ENCODE data around the gene KCNIP1. TPM values are rescaled to one million over a fixed set of nuclear protein-coding genes. Genes with fewer than 3 reads are reported as not detected.

KCNIP1 gene
- total and polyA plus RNA-seq, 2 experiments from 2014 or later = 0.43 to 0.80 TPM

DNA sequence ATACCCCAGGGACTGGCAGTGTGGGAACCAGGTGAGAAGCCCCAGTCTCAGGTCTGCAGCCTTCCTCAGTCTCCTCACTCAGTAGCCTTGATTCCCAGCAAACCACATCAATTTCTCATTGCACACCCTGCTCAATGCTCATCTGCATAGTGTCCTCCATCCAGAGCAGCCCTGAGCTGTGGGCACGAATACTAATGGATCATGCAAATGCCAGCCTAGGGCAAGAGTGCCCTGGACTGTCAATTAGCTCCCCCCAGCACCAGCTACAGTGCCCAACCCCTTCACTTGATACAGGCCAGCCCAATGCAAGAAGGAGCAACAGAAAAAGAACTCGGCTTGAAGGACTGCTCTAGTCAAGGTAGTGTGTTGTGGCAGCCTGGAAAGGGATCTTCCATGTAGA, 9.8 kb upstream of the KCNIP1 start:
- H3K4me2 ChIP-seq = no peak overlapping the region
- no peak overlapping the region for H2AFZ ChIP-seq
- no peak overlapping the region for H3K4me3 ChIP-seq
- DNase-seq (ENCODE audit: low spot score) = no peak
- H3K4me1 ChIP-seq (ENCODE audit: insufficient read depth) = peaks cover 15% of the 10 kb centered on the region
- H4K20me1 ChIP-seq (ENCODE audit: insufficient read depth, poor library complexity, severe bottlenecking) = no peaks in the 10 kb centered on the region
- H3K27ac ChIP-seq = no peak overlapping the region
- no peaks in the 10 kb centered on the region for H3K36me3 ChIP-seq (replicated peaks; ENCODE audit: insufficient read depth, low read depth)
- no peaks in the 10 kb centered on the region for H3K9me3 ChIP-seq (ENCODE audit: low read depth)
- no peaks in the 10 kb centered on the region for H3K79me2 ChIP-seq
- TF ChIP-seq, protein P1, sequence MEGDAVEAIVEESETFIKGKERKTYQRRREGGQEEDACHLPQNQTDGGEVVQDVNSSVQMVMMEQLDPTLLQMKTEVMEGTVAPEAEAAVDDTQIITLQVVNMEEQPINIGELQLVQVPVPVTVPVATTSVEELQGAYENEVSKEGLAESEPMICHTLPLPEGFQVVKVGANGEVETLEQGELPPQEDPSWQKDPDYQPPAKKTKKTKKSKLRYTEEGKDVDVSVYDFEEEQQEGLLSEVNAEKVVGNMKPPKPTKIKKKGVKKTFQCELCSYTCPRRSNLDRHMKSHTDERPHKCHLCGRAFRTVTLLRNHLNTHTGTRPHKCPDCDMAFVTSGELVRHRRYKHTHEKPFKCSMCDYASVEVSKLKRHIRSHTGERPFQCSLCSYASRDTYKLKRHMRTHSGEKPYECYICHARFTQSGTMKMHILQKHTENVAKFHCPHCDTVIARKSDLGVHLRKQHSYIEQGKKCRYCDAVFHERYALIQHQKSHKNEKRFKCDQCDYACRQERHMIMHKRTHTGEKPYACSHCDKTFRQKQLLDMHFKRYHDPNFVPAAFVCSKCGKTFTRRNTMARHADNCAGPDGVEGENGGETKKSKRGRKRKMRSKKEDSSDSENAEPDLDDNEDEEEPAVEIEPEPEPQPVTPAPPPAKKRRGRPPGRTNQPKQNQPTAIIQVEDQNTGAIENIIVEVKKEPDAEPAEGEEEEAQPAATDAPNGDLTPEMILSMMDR (IDR thresholded peaks at IDR 0.05; ENCODE audit: poor library complexity) = no peak
- TF ChIP-seq EZH2phosphoT487 (IDR thresholded peaks at IDR 0.05; ENCODE audit: low read depth, severe bottlenecking, unreplicated experiment) (no peak), EZH2 (IDR thresholded peaks at IDR 0.05; ENCODE audit: borderline replicate concordance) (no peak)
- H3K9me2 ChIP-seq (replicated peaks; ENCODE audit: insufficient read depth) = no peaks in the 10 kb centered on the region
- no peaks in the 10 kb centered on the region for H3K27me3 ChIP-seq
- WGBS (ENCODE audit: low lambda C conversion rate, missing lambda C conversion rate) = 85% methylated on average over 2 of the region's 2 CpGs

DNA sequence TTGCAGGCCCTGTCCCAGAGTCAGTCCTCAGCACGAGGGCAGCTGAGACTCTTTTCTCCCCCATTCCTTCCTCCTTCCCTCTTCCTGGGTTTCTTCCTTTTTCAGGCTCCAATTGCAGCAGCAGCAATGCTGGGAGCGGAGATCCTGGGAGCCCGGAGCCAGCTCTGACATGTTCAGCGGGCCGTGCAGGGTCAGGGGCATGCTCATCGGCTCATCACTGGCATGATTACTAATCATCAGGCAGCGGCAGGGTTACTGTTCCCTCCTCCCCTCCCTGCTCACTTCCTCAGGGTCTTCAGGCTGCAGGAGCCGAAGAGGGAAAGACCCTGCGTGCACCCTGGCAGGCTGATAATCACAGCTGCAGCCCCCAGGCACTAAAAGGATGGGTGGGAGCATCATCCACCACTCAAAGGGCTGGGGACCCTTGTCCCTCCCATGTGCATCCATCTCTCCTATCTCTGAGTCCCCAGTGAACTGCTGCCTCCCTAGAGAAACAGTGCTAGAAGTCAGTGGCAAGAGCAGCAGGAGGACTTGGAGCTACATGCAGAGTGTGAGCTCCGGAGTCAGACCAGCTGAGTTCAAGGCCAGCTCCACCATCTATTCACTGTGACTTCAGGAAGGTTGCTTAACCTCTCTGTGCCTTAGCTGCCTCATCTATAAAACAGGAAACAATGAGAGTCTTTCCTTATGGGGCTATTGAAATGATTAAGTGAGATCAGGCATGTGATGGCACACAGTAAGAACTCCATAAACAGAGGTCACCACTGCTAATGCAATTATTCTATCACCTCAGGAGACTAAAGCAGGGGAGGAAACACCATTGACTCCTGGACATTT, 7.8 kb upstream of the KCNIP1 start:
- Histone ChIP-seq H3K9me3 (ENCODE audit: low read depth) (no peaks in the 10 kb centered on the region), H3K4me1 (ENCODE audit: insufficient read depth) (peaks cover 15% of the 10 kb centered on the region), H3K79me2 (no peaks in the 10 kb centered on the region), H3K27ac (no peak overlapping the region), H3K9me2 (replicated peaks; ENCODE audit: insufficient read depth) (no peaks in the 10 kb centered on the region), H3K36me3 (replicated peaks; ENCODE audit: insufficient read depth, low read depth) (no peaks in the 10 kb centered on the region), H3K27me3 (no peaks in the 10 kb centered on the region), H3K4me3 (no peak overlapping the region), H4K20me1 (ENCODE audit: insufficient read depth, poor library complexity, severe bottlenecking) (no peaks in the 10 kb centered on the region), H3K4me2 (no peak overlapping the region), H2AFZ (no peak overlapping the region)
- DNase-seq (ENCODE audit: low spot score) = no peak
- TF ChIP-seq EZH2phosphoT487 (IDR thresholded peaks at IDR 0.05; ENCODE audit: low read depth, severe bottlenecking, unreplicated experiment) (no peak), EZH2 (IDR thresholded peaks at IDR 0.05; ENCODE audit: borderline replicate concordance) (no peak)
- TF ChIP-seq, protein P1 (IDR thresholded peaks at IDR 0.05; ENCODE audit: poor library complexity) = no peak
- 84% methylated on average over 9 of the region's 10 CpGs for WGBS (ENCODE audit: low lambda C conversion rate, missing lambda C conversion rate)

DNA sequence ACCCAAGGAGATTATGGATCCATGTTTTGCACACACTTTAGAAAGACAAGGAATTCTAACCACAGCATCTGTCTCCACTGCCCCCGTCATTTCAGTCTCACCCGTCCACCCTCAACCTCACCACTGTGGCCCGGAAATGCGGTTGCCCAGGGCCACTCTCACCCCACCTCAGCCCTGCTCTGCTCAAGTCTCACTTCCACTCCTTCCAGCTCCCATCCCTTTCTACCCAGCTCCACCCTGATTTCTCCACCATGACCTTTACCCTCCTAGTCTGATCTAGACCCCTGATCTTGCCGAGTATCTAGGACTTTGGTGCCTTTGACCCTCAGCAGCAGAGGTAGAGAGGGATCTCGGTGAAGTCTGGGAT, 7.2 kb upstream of the KCNIP1 start:
- Histone ChIP-seq H3K9me3 (ENCODE audit: low read depth) (no peaks in the 10 kb centered on the region), H2AFZ (no peak overlapping the region), H3K4me2 (no peak overlapping the region), H3K27me3 (no peaks in the 10 kb centered on the region), H3K4me1 (ENCODE audit: insufficient read depth) (peaks cover 10% of the 10 kb centered on the region), H3K27ac (no peak overlapping the region), H3K4me3 (no peak overlapping the region), H4K20me1 (ENCODE audit: insufficient read depth, poor library complexity, severe bottlenecking) (no peaks in the 10 kb centered on the region), H3K79me2 (no peaks in the 10 kb centered on the region), H3K36me3 (replicated peaks; ENCODE audit: insufficient read depth, low read depth) (no peaks in the 10 kb centered on the region), H3K9me2 (replicated peaks; ENCODE audit: insufficient read depth) (no peaks in the 10 kb centered on the region)
- no peak for DNase-seq (ENCODE audit: low spot score)
- 87% methylated on average over 6 of the region's 6 CpGs for WGBS (ENCODE audit: low lambda C conversion rate, missing lambda C conversion rate)
- TF ChIP-seq, protein P1 (IDR thresholded peaks at IDR 0.05; ENCODE audit: poor library complexity) = no peak
- TF ChIP-seq EZH2 (IDR thresholded peaks at IDR 0.05; ENCODE audit: borderline replicate concordance) (no peak), EZH2phosphoT487 (IDR thresholded peaks at IDR 0.05; ENCODE audit: low read depth, severe bottlenecking, unreplicated experiment) (no peak)

All from hepatocyte (in vitro differentiated cells).